A549 (cell line): ENCODE results near the gene CACTIN.

Experiments used
- CBX2 ChIP-seq: fragments of 200-600 bp; sonication (generic); IDR thresholded peaks from 2 replicates; pipeline ENCODE4 v1.6.1; 2016; ENCODE audit warnings: low read depth, mild to moderate bottlenecking, borderline replicate concordance
- TF ChIP-seq, protein P1 (sequence below): fragments of >200 bp; sonication (Bioruptor Twin); formaldehyde crosslinking; IDR thresholded peaks from 3 replicates; pipeline ENCODE4 v1.5.1; 2016

DNA sequence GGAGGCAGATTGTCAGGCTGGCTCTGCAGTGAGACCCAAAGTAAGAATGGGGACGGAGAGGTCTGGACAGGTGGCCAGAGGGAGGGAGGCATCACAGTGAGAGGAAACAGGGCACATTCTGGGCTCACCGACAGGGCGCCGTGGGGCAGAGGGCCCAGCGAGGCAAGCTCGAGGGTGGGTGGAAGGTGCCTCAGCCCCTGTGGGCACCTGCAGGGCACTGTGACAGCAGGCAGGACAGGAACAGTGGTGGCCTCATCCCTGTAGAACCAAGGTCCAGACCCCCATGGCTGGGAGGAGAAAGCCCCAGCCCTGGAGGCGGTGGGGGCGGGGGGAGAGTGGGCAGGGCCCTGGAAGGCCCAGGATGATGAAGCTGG lies 46.0 kb upstream of the CACTIN start:
- no peak for TF ChIP-seq CBX2
- TF ChIP-seq, protein P1, sequence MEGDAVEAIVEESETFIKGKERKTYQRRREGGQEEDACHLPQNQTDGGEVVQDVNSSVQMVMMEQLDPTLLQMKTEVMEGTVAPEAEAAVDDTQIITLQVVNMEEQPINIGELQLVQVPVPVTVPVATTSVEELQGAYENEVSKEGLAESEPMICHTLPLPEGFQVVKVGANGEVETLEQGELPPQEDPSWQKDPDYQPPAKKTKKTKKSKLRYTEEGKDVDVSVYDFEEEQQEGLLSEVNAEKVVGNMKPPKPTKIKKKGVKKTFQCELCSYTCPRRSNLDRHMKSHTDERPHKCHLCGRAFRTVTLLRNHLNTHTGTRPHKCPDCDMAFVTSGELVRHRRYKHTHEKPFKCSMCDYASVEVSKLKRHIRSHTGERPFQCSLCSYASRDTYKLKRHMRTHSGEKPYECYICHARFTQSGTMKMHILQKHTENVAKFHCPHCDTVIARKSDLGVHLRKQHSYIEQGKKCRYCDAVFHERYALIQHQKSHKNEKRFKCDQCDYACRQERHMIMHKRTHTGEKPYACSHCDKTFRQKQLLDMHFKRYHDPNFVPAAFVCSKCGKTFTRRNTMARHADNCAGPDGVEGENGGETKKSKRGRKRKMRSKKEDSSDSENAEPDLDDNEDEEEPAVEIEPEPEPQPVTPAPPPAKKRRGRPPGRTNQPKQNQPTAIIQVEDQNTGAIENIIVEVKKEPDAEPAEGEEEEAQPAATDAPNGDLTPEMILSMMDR = no peak
